HL-60 (cell line): ENCODE data around the gene PDE11A.

Experiments
- TF ChIP-seq, protein P1 (sequence below): IDR thresholded peaks from one replicate; pipeline ENCODE4 v1.5.1; 2011; ENCODE audit warnings: low read length, control low read depth, inconsistent platforms; ENCODE audit not compliant: insufficient read depth
- TF ChIP-seq, protein P2 (sequence below): IDR thresholded peaks from 2 replicates; pipeline ENCODE4 v1.6.1; 2012; ENCODE audit warnings: low read depth; ENCODE audit not compliant: insufficient replicate concordance

- TF ChIP-seq, protein P1, sequence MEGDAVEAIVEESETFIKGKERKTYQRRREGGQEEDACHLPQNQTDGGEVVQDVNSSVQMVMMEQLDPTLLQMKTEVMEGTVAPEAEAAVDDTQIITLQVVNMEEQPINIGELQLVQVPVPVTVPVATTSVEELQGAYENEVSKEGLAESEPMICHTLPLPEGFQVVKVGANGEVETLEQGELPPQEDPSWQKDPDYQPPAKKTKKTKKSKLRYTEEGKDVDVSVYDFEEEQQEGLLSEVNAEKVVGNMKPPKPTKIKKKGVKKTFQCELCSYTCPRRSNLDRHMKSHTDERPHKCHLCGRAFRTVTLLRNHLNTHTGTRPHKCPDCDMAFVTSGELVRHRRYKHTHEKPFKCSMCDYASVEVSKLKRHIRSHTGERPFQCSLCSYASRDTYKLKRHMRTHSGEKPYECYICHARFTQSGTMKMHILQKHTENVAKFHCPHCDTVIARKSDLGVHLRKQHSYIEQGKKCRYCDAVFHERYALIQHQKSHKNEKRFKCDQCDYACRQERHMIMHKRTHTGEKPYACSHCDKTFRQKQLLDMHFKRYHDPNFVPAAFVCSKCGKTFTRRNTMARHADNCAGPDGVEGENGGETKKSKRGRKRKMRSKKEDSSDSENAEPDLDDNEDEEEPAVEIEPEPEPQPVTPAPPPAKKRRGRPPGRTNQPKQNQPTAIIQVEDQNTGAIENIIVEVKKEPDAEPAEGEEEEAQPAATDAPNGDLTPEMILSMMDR, result no peak
- TF ChIP-seq, protein P2, sequence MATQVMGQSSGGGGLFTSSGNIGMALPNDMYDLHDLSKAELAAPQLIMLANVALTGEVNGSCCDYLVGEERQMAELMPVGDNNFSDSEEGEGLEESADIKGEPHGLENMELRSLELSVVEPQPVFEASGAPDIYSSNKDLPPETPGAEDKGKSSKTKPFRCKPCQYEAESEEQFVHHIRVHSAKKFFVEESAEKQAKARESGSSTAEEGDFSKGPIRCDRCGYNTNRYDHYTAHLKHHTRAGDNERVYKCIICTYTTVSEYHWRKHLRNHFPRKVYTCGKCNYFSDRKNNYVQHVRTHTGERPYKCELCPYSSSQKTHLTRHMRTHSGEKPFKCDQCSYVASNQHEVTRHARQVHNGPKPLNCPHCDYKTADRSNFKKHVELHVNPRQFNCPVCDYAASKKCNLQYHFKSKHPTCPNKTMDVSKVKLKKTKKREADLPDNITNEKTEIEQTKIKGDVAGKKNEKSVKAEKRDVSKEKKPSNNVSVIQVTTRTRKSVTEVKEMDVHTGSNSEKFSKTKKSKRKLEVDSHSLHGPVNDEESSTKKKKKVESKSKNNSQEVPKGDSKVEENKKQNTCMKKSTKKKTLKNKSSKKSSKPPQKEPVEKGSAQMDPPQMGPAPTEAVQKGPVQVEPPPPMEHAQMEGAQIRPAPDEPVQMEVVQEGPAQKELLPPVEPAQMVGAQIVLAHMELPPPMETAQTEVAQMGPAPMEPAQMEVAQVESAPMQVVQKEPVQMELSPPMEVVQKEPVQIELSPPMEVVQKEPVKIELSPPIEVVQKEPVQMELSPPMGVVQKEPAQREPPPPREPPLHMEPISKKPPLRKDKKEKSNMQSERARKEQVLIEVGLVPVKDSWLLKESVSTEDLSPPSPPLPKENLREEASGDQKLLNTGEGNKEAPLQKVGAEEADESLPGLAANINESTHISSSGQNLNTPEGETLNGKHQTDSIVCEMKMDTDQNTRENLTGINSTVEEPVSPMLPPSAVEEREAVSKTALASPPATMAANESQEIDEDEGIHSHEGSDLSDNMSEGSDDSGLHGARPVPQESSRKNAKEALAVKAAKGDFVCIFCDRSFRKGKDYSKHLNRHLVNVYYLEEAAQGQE, result no peak
These were observed 469.9 kb downstream of the PDE11A start for GRCh38 chr2:177602611-177603164.
